ENCODE data around the gene HMGCS1. TPM values are rescaled to one million over a fixed set of nuclear protein-coding genes. Genes with fewer than 3 reads are reported as not detected.
"Not testable (repeated sequence)": the region's sequence is repeated elsewhere in the genome, so short reads cannot be mapped to it uniquely, and the experiment has no call there.

HMGCS1 gene
- polyA plus RNA-seq, 2 donors, result 98.8 to 128 TPM

GRCh38 chr5:43262269-43262668 lies 50.9 kb downstream of the HMGCS1 start:
- 88 to 89% methylated on average over 2 of the region's 2 CpGs for WGBS, 2 donors
- not testable (repeated sequence) for H3K4me1 ChIP-seq (ENCODE audit: control insufficient read depth in 2 of 2, insufficient read depth in 2 of 2, low read length in 1 of 2); H3K27ac ChIP-seq (ENCODE audit: low read depth in 2 of 2, low read length in 1 of 2); H3K4me3 ChIP-seq (ENCODE audit: low read depth in 1 of 2, low read length in 2 of 2); H3K27me3 ChIP-seq (ENCODE audit: control insufficient read depth in 1 of 2, insufficient read depth in 2 of 2, low read length in 2 of 2); H3K36me3 ChIP-seq (ENCODE audit: control insufficient read depth in 2 of 2, insufficient read depth in 2 of 2, low read length in 1 of 2); H3K9me3 ChIP-seq (ENCODE audit: control insufficient read depth in 2 of 2, insufficient read depth in 1 of 2, low read depth in 1 of 2, low read length in 1 of 2)

GRCh38 chr5:43258116-43258515 lies 55.1 kb downstream of the HMGCS1 start:
- WGBS, 2 donors, result 75 to 78% methylated on average over 1 of the region's 1 CpG
- Histone ChIP-seq H3K9me3 (ENCODE audit: control insufficient read depth in 2 of 2, insufficient read depth in 1 of 2, low read depth in 1 of 2, low read length in 1 of 2) (no peaks in the 10 kb centered on the region), H3K4me1 (ENCODE audit: control insufficient read depth in 2 of 2, insufficient read depth in 2 of 2, low read length in 1 of 2) (no peaks in the 10 kb centered on the region), H3K27me3 (ENCODE audit: control insufficient read depth in 1 of 2, insufficient read depth in 2 of 2, low read length in 2 of 2) (no peaks in the 10 kb centered on the region), H3K27ac (ENCODE audit: low read depth in 2 of 2, low read length in 1 of 2) (no peak overlapping the region), H3K36me3 (ENCODE audit: control insufficient read depth in 2 of 2, insufficient read depth in 2 of 2, low read length in 1 of 2) (no peaks in the 10 kb centered on the region), H3K4me3 (ENCODE audit: low read depth in 1 of 2, low read length in 2 of 2) (no peak overlapping the region)

GRCh38 chr5:43256261-43256966 lies 56.8 kb downstream of the HMGCS1 start:
- no peaks in the 10 kb centered on the region for H3K4me1 ChIP-seq (ENCODE audit: control insufficient read depth in 2 of 2, insufficient read depth in 2 of 2, low read length in 1 of 2)
- WGBS, 2 donors, result 47 to 54% methylated on average over 2 of the region's 2 CpGs
- no peak overlapping the region for H3K27ac ChIP-seq (ENCODE audit: low read depth in 2 of 2, low read length in 1 of 2)
- no peak overlapping the region for H3K4me3 ChIP-seq (ENCODE audit: low read depth in 1 of 2, low read length in 2 of 2)
- H3K27me3 ChIP-seq (ENCODE audit: control insufficient read depth in 1 of 2, insufficient read depth in 2 of 2, low read length in 2 of 2), result no peaks in the 10 kb centered on the region
- H3K36me3 ChIP-seq (ENCODE audit: control insufficient read depth in 2 of 2, insufficient read depth in 2 of 2, low read length in 1 of 2), result no peaks in the 10 kb centered on the region
- H3K9me3 ChIP-seq (ENCODE audit: control insufficient read depth in 2 of 2, insufficient read depth in 1 of 2, low read depth in 1 of 2, low read length in 1 of 2), result no peaks in the 10 kb centered on the region

GRCh38 chr5:43255704-43256103 lies 57.5 kb downstream of the HMGCS1 start:
- Histone ChIP-seq H3K4me3 (ENCODE audit: low read depth in 1 of 2, low read length in 2 of 2) (no peak overlapping the region), H3K27me3 (ENCODE audit: control insufficient read depth in 1 of 2, insufficient read depth in 2 of 2, low read length in 2 of 2) (no peaks in the 10 kb centered on the region), H3K9me3 (ENCODE audit: control insufficient read depth in 2 of 2, insufficient read depth in 1 of 2, low read depth in 1 of 2, low read length in 1 of 2) (no peaks in the 10 kb centered on the region), H3K27ac (ENCODE audit: low read depth in 2 of 2, low read length in 1 of 2) (no peak overlapping the region), H3K4me1 (ENCODE audit: control insufficient read depth in 2 of 2, insufficient read depth in 2 of 2, low read length in 1 of 2) (no peaks in the 10 kb centered on the region), H3K36me3 (ENCODE audit: control insufficient read depth in 2 of 2, insufficient read depth in 2 of 2, low read length in 1 of 2) (no peaks in the 10 kb centered on the region)
- WGBS, 2 donors, result 60 to 76% methylated on average over 2 of the region's 2 CpGs

- Histone ChIP-seq H3K9me3 (ENCODE audit: control insufficient read depth in 2 of 2, insufficient read depth in 1 of 2, low read depth in 1 of 2, low read length in 1 of 2) (no peaks in the 10 kb centered on the region), H3K27ac (ENCODE audit: low read depth in 2 of 2, low read length in 1 of 2) (no peak overlapping the region), H3K27me3 (ENCODE audit: control insufficient read depth in 1 of 2, insufficient read depth in 2 of 2, low read length in 2 of 2) (no peaks in the 10 kb centered on the region), H3K4me3 (ENCODE audit: low read depth in 1 of 2, low read length in 2 of 2) (no peak overlapping the region), H3K4me1 (ENCODE audit: control insufficient read depth in 2 of 2, insufficient read depth in 2 of 2, low read length in 1 of 2) (no peaks in the 10 kb centered on the region), H3K36me3 (ENCODE audit: control insufficient read depth in 2 of 2, insufficient read depth in 2 of 2, low read length in 1 of 2) (no peaks in the 10 kb centered on the region)
- 79 to 86% methylated on average over 5 of the region's 5 CpGs for WGBS, 2 donors
Observed at GRCh38 chr5:43251754-43252153, 61.5 kb downstream of the HMGCS1 start.

GRCh38 chr5:43245724-43246385 lies 67.4 kb downstream of the HMGCS1 start:
- H3K9me3 ChIP-seq (ENCODE audit: control insufficient read depth in 2 of 2, insufficient read depth in 1 of 2, low read depth in 1 of 2, low read length in 1 of 2), result no peaks in the 10 kb centered on the region
- H3K27me3 ChIP-seq (ENCODE audit: control insufficient read depth in 1 of 2, insufficient read depth in 2 of 2, low read length in 2 of 2), result peaks cover 0 to 4% of the 10 kb centered on the region in 2 donors
- 87 to 88% methylated on average over 19 of the region's 19 CpGs for WGBS, 2 donors

GRCh38 chr5:43244823-43245565 lies 68.2 kb downstream of the HMGCS1 start:
- 66 to 76% methylated on average over 10 to 11 of the region's 11 CpGs for WGBS, 2 donors
- Histone ChIP-seq H3K27ac (ENCODE audit: low read depth in 2 of 2, low read length in 1 of 2) (no peak overlapping the region), H3K4me1 (ENCODE audit: control insufficient read depth in 2 of 2, insufficient read depth in 2 of 2, low read length in 1 of 2) (no peaks in the 10 kb centered on the region), H3K4me3 (ENCODE audit: low read depth in 1 of 2, low read length in 2 of 2) (no peak overlapping the region), H3K9me3 (ENCODE audit: control insufficient read depth in 2 of 2, insufficient read depth in 1 of 2, low read depth in 1 of 2, low read length in 1 of 2) (no peaks in the 10 kb centered on the region), H3K36me3 (ENCODE audit: control insufficient read depth in 2 of 2, insufficient read depth in 2 of 2, low read length in 1 of 2) (no peaks in the 10 kb centered on the region), H3K27me3 (ENCODE audit: control insufficient read depth in 1 of 2, insufficient read depth in 2 of 2, low read length in 2 of 2) (peaks cover 0 to 4% of the 10 kb centered on the region in 2 donors)

More at GRCh38 chr5:43245724-43246385, 67.4 kb downstream of the HMGCS1 start:
- no peaks in the 10 kb centered on the region for H3K36me3 ChIP-seq (ENCODE audit: control insufficient read depth in 2 of 2, insufficient read depth in 2 of 2, low read length in 1 of 2)
- H3K4me1 ChIP-seq (ENCODE audit: control insufficient read depth in 2 of 2, insufficient read depth in 2 of 2, low read length in 1 of 2), result no peaks in the 10 kb centered on the region
- no peak overlapping the region for H3K27ac ChIP-seq (ENCODE audit: low read depth in 2 of 2, low read length in 1 of 2)
- no peak overlapping the region for H3K4me3 ChIP-seq (ENCODE audit: low read depth in 1 of 2, low read length in 2 of 2)

GRCh38 chr5:43243270-43243669 lies 69.9 kb downstream of the HMGCS1 start:
- H3K36me3 ChIP-seq (ENCODE audit: control insufficient read depth in 2 of 2, insufficient read depth in 2 of 2, low read length in 1 of 2), result no peaks in the 10 kb centered on the region
- no peak overlapping the region for H3K27ac ChIP-seq (ENCODE audit: low read depth in 2 of 2, low read length in 1 of 2)
- no peaks in the 10 kb centered on the region for H3K4me1 ChIP-seq (ENCODE audit: control insufficient read depth in 2 of 2, insufficient read depth in 2 of 2, low read length in 1 of 2)
- H3K27me3 ChIP-seq (ENCODE audit: control insufficient read depth in 1 of 2, insufficient read depth in 2 of 2, low read length in 2 of 2), result peaks cover 0 to 4% of the 10 kb centered on the region in 2 donors
- no peaks in the 10 kb centered on the region for H3K9me3 ChIP-seq (ENCODE audit: control insufficient read depth in 2 of 2, insufficient read depth in 1 of 2, low read depth in 1 of 2, low read length in 1 of 2)
- H3K4me3 ChIP-seq (ENCODE audit: low read depth in 1 of 2, low read length in 2 of 2), result no peak overlapping the region

- H3K36me3 ChIP-seq (ENCODE audit: control insufficient read depth in 2 of 2, insufficient read depth in 2 of 2, low read length in 1 of 2), result no peaks in the 10 kb centered on the region
- peaks cover 0 to 4% of the 10 kb centered on the region in 2 donors for H3K27me3 ChIP-seq (ENCODE audit: control insufficient read depth in 1 of 2, insufficient read depth in 2 of 2, low read length in 2 of 2)
- H3K9me3 ChIP-seq (ENCODE audit: control insufficient read depth in 2 of 2, insufficient read depth in 1 of 2, low read depth in 1 of 2, low read length in 1 of 2), result no peaks in the 10 kb centered on the region
- no peak overlapping the region for H3K27ac ChIP-seq (ENCODE audit: low read depth in 2 of 2, low read length in 1 of 2)
- 52 to 60% methylated on average over 1 of the region's 1 CpG for WGBS, 2 donors
- no peaks in the 10 kb centered on the region for H3K4me1 ChIP-seq (ENCODE audit: control insufficient read depth in 2 of 2, insufficient read depth in 2 of 2, low read length in 1 of 2)
- no peak overlapping the region for H3K4me3 ChIP-seq (ENCODE audit: low read depth in 1 of 2, low read length in 2 of 2)
Observed at GRCh38 chr5:43242196-43242595, 71.0 kb downstream of the HMGCS1 start.

Data from esophagus (tissue), 2 donors.